ENCODE measurements around the gene SNTG2.

DNA sequence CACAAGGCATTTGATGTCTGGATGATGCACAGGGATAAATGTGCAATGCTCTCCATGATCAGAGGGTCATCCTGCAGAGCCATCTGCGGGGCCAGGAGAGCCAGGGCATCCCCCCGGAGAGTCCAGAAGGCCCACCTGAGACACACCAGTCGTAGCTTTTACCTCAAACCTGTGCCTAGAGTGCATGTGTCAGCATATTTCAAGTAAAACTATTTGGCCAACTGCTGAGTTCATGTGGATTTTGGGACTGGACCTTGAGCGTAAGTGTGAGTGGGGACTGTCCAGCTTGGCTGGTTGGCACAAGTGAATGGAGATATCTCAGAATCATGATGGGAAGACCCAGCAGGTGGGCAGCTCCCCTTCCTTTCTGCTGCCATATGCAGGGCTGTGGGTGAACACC is 314.8 kb downstream of the SNTG2 start:
- TF ChIP-seq, protein P1, sequence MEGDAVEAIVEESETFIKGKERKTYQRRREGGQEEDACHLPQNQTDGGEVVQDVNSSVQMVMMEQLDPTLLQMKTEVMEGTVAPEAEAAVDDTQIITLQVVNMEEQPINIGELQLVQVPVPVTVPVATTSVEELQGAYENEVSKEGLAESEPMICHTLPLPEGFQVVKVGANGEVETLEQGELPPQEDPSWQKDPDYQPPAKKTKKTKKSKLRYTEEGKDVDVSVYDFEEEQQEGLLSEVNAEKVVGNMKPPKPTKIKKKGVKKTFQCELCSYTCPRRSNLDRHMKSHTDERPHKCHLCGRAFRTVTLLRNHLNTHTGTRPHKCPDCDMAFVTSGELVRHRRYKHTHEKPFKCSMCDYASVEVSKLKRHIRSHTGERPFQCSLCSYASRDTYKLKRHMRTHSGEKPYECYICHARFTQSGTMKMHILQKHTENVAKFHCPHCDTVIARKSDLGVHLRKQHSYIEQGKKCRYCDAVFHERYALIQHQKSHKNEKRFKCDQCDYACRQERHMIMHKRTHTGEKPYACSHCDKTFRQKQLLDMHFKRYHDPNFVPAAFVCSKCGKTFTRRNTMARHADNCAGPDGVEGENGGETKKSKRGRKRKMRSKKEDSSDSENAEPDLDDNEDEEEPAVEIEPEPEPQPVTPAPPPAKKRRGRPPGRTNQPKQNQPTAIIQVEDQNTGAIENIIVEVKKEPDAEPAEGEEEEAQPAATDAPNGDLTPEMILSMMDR (IDR thresholded peaks at IDR 0.05) = no peak
- TF ChIP-seq POLR2A (IDR thresholded peaks at IDR 0.05) = no peak
- TF ChIP-seq EP300 (IDR thresholded peaks at IDR 0.05) = no peak

All from tibial nerve (tissue), 4 donors.